Esophagus squamous epithelium (tissue), 5 donors: Measurements from ENCODE around the gene DLEC1. TPM values are rescaled to one million over a fixed set of nuclear protein-coding genes. Genes with fewer than 3 reads are reported as not detected.

Source experiments
- DNase-seq: peaks from one replicate; lab custom pipeline; 2025; lab: John Stamatoyannopoulos, UW
- H3K27ac ChIP-seq, 4 donors: fragments of 200-600 bp; sonication (generic); one replicate each; pipeline ENCODE4 v1.5.1; 2016 to 2019; ENCODE audit warnings: mild to moderate bottlenecking in 1 of 4
- H3K27me3 ChIP-seq, 4 donors: fragments of 200-600 bp; sonication (generic); 1 replicate in 3 of 4; 2 replicates in 1 of 4; pipeline versions ENCODE4 v1.5.1 to v1.6.0; 2017 to 2021; ENCODE audit warnings: antibody characterized with exemption in 1 of 4
- H3K36me3 ChIP-seq, 3 donors: fragments of 200-600 bp; sonication (generic); one replicate each; pipeline ENCODE4 v1.5.1; 2016 to 2019
- H3K4me1 ChIP-seq, 3 donors: fragments of 200-600 bp; sonication (generic); one replicate each; pipeline ENCODE4 v1.5.1; 2017 to 2019
- H3K4me3 ChIP-seq, 4 donors: fragments of 200-600 bp; sonication (generic); 1 replicate in 3 of 4; 2 replicates in 1 of 4; pipeline ENCODE4 v1.5.1; 2016 to 2019; ENCODE audit warnings: mild to moderate bottlenecking in 2 of 4, moderate library complexity in 1 of 4
- H3K9me3 ChIP-seq, 3 donors: fragments of 200-600 bp; sonication (generic); one replicate each; pipeline ENCODE4 v1.5.1; 2016 to 2019
- POLR2A ChIP-seq, 4 donors: fragments of 450-650 bp; IDR thresholded peaks; one replicate each; pipeline ENCODE4 v1.6.1; 2017; ENCODE audit warnings: antibody characterized with exemption in 4 of 4, mild to moderate bottlenecking in 4 of 4, moderate library complexity in 3 of 4
- WGBS, 2 donors: methylation state at CpG; one replicate each; pipeline ENCODE4 v1.1.5; 2018; 5-methylcytosine and 5-hydroxymethylcytosine counted together
- intact Hi-C: fragments of 100-400 bp; cut with DNase I; formaldehyde crosslinking; loops from one replicate; pipeline ENCODE4 v1.15.0; 2022
- total RNA-seq, 4 donors: library from RNA; depleted of rRNA; stranded (reverse); fragments of >200 nt; gene quantifications; one replicate each; pipeline ENCODE4 v1.1.0, GENCODE V29; 2016
- TF ChIP-seq, protein P1 (sequence below), 6 experiments: fragments of 450-650 bp in 4 of 6; fragments of 200-600 bp in 2 of 6; sonication (generic) in 2 of 6; IDR thresholded peaks; one replicate each; pipeline ENCODE4 v1.5.1; 2016 to 2019; ENCODE audit warnings: antibody characterized with exemption in 6 of 6, mild to moderate bottlenecking in 4 of 6, moderate library complexity in 4 of 6
- donor health status: DM: yes; HTN: yes; CAD: no.

Gene DLEC1
- total RNA-seq, 4 donors from 2014 or later: 0.19 TPM; not detected in 3

- Histone ChIP-seq H3K4me1 (peaks cover 11 to 21% (median 12%) of the 10 kb centered on the region in 3 donors), H3K36me3 (peaks cover 30 to 100% (median 56%) of the 10 kb centered on the region in 3 donors), H3K27me3 (no peaks in the 10 kb centered on the region), H3K27ac (no peak overlapping the region), H3K9me3 (no peaks in the 10 kb centered on the region), H3K4me3 (no peak overlapping the region)
- intact Hi-C loops: no loop called here
- 83 to 100% methylated on average over 2 to 5 of the region's 5 CpGs for WGBS, 2 donors
- no peak for TF ChIP-seq POLR2A (IDR thresholded peaks at IDR 0.05)
- TF ChIP-seq, protein P1, sequence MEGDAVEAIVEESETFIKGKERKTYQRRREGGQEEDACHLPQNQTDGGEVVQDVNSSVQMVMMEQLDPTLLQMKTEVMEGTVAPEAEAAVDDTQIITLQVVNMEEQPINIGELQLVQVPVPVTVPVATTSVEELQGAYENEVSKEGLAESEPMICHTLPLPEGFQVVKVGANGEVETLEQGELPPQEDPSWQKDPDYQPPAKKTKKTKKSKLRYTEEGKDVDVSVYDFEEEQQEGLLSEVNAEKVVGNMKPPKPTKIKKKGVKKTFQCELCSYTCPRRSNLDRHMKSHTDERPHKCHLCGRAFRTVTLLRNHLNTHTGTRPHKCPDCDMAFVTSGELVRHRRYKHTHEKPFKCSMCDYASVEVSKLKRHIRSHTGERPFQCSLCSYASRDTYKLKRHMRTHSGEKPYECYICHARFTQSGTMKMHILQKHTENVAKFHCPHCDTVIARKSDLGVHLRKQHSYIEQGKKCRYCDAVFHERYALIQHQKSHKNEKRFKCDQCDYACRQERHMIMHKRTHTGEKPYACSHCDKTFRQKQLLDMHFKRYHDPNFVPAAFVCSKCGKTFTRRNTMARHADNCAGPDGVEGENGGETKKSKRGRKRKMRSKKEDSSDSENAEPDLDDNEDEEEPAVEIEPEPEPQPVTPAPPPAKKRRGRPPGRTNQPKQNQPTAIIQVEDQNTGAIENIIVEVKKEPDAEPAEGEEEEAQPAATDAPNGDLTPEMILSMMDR (IDR thresholded peaks at IDR 0.05): no peak
- no peak for DNase-seq
Observed at GRCh38 chr3:38129058-38129457, 90.0 kb downstream of the DLEC1 start.

GRCh38 chr3:38130631-38131065, 91.6 kb downstream of the DLEC1 start:
- DNase-seq: no peak
- WGBS, 2 donors: 83 to 97% methylated on average over 3 of the region's 3 CpGs
- H3K4me1 ChIP-seq: peaks cover 16 to 32% (median 26%) of the 10 kb centered on the region in 3 donors
- H3K9me3 ChIP-seq: no peaks in the 10 kb centered on the region
- no peak overlapping the region for H3K27ac ChIP-seq
- intact Hi-C loops: loop anchor here (10.0 kb wide), 1 partner anchor 96 kb away; the partner anchor contains the start of gene DLEC1
- peaks cover 28 to 97% (median 51%) of the 10 kb centered on the region in 3 donors for H3K36me3 ChIP-seq
- no peaks in the 10 kb centered on the region for H3K27me3 ChIP-seq
- TF ChIP-seq, protein P1 (IDR thresholded peaks at IDR 0.05): no peak
- no peak overlapping the region for H3K4me3 ChIP-seq

DNA sequence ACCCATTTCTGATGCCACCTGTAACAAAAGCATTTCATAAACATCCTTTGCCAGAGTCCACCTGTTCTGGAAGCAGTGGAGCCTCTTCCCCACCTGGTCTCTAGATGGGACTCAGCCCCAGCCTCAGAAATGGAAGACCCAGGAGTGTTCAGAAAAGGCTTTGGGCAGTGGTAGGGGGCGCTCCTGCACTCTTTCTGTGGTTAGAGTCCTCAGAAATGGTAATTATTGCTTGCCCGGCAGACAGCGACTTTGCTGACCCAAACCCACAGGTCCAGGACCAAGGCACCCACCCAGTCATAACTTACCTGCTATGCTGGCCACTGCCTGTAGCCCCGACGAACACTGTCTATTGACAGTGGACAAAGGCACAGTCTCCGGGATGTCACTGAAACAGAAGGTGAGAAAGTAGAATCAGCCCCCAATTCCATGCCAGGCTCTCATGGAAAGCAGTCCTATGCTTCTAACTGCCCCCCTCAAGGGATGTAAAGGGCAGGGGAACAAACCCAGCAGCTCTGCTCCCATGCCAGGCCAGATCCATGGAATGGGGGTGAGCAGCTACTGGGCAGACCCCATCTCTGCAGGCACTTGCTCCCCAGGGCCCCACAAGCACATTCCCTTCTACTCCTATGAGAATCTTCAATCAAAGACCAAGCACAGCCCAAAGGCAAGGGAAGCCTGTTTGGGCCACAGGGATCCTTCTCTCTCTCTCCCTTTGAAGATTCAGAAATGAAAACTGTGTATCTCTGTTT, 92.8 kb downstream of the DLEC1 start:
- H3K27ac ChIP-seq: no peak overlapping the region
- no peak for DNase-seq
- WGBS, 2 donors: 71 to 96% methylated on average over 1 to 4 of the region's 6 CpGs
- intact Hi-C loops: loop anchor here (10.0 kb wide), 1 partner anchor 97 kb away; the partner anchor contains the start of gene DLEC1
- H3K36me3 ChIP-seq: peaks cover 18 to 86% (median 39%) of the 10 kb centered on the region in 3 donors
- no peak overlapping the region for H3K4me3 ChIP-seq
- H3K4me1 ChIP-seq: peaks cover 22 to 40% (median 29%) of the 10 kb centered on the region in 3 donors
- no peaks in the 10 kb centered on the region for H3K9me3 ChIP-seq
- TF ChIP-seq, protein P1 (IDR thresholded peaks at IDR 0.05): peak in 2 of 6 experiments; percentile 15 to 42
- TF ChIP-seq POLR2A (IDR thresholded peaks at IDR 0.05): no peak
- H3K27me3 ChIP-seq: no peaks in the 10 kb centered on the region

DNA sequence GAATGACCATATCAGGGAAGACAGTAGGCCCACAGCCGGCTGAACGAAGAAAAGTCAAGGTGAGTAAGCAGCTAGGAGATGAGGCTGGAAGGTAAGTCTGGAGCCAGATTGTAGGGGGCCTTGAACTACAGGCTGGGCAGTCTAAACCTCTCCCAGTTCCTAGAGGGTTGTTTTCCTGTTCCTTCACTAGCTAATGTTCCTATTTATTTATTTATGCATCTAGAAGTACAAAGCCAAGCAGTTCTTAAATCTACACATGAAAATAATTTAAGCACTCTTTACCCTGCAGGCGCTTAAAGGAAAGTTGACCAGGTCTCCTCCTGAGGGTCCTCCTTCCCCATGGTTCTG, 94.2 kb downstream of the DLEC1 start:
- H3K36me3 ChIP-seq: peaks cover 13 to 72% (median 27%) of the 10 kb centered on the region in 3 donors
- H3K27ac ChIP-seq: peak overlapping the region in 2 of 4 donors; percentile 39 to 40
- intact Hi-C loops: loop anchor here (10.0 kb wide), 1 partner anchor 98 kb away; the partner anchor contains the start of gene DLEC1

More for the DNA sequence above, 94.2 kb downstream of the DLEC1 start:
- DNase-seq: no peak
- Histone ChIP-seq H3K4me3 (no peak overlapping the region), H3K4me1 (peaks cover 28 to 47% (median 36%) of the 10 kb centered on the region in 3 donors), H3K27me3 (no peaks in the 10 kb centered on the region), H3K9me3 (no peaks in the 10 kb centered on the region)
- 88 to 91% methylated on average over 3 of the region's 3 CpGs for WGBS, 2 donors
- TF ChIP-seq POLR2A (IDR thresholded peaks at IDR 0.05): no peak
- TF ChIP-seq, protein P1 (IDR thresholded peaks at IDR 0.05): no peak
